GM19025 (cell line): Measurements from ENCODE around the gene P2RY11.

Experiments used
- ATAC-seq: cut with Tn5 transposase; IDR thresholded peaks from one replicate; pipeline ENCODE4 v1.9.1; 2021; ENCODE audit warnings: mild to moderate bottlenecking, low read depth, moderate library complexity; ENCODE audit not compliant: unreplicated experiment

Gene P2RY11

DNA sequence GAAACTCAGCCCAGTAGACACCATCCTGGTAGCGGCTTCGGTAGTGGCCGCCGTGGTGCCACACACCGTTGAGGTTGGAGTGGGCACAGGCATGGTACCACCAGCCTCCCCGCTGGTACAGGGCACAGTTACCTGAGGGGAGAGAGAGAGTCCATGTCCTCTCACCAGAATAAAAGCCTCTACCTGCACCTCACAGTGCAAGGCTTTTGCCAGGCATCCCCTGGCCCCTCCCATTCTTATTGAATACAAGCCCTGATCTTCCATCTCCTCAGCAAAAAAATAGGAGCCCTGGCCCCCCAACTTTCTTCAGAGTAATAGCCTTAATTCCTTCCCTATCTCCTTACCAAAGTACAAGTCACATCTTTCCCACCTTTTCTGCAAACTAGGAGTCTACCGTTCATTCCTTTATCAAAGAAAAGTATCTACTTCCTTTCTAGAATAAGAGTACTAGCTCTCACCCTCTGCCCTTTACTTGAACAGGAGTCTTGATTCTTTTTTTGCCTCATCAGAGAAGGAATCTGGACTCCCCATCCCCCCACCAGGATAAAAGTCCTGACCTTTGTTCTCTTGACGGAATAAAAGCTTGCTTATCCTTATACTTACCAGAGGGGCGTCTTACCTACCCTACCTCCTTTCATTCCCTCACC, 18.7 kb upstream of the P2RY11 start:
- ATAC-seq, result no peak

DNA sequence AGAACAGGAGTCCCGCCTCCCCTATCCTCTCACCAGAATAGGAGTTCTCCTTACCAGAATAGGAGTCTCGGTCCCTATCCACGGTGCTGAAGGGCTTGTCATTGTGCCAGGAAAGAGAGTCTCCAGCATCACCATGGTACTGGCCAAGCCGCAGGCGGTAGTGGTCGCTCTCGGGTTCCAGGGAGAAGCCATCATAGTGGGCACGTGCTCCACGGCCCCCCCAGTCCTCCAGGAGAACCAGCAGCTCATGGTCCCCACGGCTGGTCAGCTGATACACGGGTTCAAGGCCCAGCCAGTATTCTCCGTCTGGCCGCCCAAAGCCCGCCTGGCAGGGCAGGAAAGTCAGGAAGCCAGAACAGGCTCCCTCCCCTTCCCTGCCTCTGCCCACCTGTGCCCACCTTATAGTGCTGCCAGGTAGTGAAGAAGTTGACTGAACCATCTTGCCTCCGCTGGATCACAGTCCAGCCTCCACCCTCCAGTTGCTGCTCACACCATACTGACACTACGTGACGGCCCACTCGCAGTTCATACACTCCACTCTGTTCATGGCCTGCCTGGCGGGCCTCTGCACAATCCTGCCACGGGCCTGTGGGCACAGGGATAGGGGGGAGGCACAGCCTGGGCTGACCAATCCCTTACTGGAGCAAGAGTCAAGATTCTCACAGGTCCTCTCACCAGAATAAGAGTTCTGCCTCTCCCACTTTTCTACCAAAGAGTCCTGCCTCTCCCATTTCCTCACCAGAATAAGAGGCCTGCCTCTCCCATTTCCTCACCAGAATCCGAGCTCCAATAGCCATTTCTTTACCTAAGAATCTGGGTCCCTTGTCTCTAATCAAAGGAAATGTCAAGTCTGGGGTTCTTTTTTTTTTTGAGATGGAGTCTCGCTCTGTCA, 18.0 kb upstream of the P2RY11 start:
- no peak for ATAC-seq

DNA sequence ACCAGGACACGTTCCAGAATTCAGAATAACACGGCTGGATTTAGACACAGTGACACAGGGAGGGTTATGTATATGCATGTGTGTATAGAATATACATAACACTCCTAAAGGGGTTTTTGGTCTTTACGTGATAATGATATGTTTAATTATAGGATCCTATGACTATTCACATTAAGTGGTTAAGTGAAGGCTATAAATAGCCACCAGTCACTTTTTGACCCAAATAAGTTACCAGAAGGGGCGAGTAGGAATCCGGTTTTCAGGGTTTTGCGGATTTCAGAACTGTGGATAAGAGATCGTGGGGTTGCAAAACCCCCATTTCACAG, 15.9 kb upstream of the P2RY11 start:
- no peak for ATAC-seq

DNA sequence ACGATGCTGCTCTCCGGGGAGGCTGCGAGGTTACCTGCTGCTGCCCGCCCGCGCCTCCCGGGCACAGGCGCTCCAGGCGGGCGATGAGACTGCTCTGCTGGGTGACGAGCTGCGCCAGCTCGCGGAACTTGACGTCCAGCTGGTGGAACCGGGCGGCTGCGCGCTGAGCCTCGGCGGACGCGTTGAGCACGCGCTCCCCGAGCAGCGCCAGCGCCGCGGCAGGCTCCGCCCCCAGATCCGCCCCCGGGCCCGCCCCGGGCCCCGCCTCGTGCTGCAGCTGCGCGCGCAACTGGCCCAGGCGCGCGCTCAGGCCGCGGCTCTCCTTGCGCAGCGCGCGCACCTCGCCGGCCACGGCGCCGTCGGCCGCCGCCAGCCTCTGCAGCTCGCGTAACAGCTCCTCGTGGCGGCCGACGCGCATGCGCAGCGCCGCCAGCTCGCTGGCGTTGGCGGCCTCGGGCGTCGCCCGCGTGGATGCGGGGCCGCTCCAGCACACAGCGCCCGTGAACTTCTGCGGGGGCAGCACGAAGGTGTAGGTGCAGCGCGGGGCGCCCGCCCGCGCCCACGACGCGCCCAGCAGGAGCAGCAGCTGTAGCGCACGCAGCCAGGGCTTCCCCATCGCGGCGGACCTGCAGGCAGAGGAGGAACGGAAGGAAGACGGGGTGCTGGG, 15.4 kb upstream of the P2RY11 start:
- peak; percentile 83 for ATAC-seq

DNA sequence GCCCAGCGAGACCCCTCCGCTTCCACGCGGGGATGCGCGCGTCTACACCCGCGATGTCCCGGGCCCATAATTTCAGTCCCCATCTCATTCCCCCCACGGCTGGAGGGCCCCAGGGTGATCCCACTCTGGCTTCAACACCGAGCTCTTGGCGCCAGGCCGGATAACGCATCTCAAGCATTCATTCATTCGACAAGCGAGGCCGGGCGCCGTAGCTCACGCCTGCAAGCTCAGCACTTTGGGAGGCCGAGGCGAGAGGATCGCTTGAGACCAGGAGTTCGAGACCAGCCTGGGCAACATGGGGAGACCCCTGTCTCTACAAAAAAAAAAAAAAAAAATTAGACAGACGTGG, 14.9 kb upstream of the P2RY11 start:
- ATAC-seq, result no peak

DNA sequence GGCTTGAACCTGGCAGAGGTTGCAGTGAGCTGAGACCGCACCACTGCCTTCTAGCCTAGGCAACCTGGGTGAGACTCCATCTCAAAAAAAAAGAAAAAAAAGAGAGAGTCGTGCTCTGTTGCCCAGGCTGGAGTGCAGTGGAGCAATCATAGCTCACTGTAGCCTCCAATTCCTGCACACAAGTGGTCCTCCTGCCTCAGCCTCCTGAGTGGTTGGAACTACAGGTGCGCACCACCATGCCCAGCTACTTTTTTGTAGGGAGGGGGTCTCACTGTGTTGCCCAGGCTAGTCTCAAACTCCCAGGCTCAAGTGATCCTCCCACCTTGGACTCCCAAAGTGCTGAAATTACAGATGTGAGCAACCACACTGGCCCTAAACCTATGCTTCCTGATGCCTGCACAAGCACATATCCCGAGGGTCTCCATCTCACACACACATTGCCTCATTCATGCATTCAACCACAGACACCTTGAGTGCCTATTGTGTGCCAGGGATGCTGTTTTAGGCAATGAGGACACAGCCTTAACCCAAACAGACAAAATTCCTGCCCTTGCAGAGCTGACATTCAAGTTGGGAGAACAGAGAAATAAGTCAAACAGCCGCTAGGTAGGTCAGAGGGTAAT, 11.2 kb upstream of the P2RY11 start:
- no peak for ATAC-seq

DNA sequence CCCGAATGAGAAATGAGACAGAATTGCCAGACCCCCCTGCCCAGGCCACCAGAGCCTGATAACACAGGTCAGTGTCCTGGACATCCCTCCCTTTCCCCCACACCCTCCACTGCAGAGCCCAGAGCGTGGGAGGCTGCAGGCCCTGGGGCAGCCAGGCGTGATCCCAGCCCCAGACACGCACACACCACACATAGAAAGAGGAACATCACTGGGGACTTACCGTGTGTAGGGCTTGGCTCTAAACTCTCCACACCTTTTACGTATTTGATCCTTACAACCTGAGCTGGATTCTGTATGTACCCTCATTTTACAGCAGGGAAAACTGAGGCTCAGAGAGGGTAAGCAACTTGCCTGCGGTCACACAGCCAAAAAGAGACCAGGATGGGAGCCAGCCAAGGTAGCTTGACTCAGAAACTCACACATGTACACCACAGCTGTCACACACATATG, 8.7 kb upstream of the P2RY11 start:
- no peak for ATAC-seq

DNA sequence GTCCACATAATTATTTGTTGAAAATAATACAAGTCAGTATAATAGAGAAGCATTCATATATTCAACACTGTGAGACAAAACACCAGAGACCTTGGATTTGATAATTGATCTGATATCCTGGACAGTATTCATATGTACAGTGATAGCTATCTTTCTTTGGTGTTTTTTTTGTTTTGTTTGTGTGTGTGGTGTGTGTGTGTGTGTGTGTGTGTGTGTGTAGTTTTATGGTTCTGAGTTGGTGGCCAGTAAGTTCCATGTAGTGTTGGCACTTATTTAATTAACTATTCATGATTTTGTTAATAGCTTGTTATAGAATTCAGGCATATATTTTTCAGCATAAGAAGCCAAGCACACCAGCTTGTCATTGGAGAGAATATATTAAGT, 7.4 kb upstream of the P2RY11 start:
- no peak for ATAC-seq

DNA sequence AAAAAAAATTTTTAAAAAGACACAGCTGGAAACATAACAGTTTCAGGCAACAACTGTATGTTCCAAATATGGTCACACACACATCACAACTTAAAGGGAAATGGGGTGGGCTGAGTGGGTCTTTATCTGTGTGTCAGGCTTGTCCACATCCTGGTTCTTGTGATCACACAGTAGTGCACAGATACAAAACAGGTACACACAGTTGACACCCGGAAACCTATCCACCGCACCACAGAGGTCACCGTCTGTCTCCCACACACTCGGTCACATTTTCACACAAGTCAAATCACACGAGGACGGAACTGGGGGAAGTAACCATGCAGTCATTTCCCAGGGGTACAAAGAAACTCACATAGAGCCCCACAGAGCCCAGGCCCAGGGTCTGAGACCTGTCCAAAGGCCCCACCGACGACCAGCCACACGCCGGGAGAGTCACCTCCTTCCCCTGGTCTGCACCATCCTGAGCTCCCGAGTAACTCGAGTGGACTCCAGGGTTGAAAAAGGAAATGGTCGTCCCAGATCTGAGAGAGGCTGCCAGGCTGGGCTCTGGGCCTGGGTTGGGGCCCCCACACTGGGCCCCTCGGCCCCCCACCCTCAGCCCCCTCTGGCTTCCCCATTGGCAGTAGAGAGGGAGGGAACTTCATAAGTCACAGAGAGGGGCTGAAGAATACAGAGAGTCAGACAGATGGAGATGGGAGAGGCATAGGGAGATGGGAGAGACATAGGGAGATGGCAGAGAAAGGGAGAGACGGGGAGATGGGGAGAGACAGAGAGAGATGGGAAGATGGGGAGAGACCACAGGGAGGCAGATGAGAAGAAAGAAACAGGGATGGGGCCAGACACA, 6.6 kb upstream of the P2RY11 start:
- peak; percentile 34 for ATAC-seq

DNA sequence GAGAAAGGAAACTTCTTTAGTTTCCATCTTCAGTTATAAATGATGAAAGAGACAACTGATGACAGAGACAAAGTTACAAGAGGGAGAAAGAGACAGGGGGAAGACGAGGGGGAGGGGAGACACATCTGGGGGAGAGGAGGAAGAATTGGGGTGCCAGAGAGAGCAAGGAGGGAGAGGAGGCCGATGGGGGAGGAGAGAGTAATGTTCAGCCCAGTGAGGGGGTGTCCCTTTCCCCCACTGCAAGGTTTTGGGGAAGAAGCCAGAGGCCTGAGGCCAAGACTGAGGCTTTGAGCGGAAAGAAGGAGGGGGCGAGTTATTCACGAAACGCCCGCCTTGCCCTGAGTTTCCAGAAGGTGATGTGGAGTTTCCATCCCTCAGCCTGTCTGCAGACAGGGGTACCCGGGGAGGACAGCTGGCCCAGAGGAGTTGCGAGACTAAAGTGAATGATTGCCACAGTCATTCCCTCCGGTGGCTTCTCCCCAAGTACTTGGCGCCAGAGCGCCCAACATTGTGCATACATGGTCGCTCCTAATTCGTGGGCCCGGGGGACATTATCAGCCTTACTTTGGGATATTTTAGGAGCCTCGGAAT, 5.9 kb upstream of the P2RY11 start:
- no peak for ATAC-seq

DNA sequence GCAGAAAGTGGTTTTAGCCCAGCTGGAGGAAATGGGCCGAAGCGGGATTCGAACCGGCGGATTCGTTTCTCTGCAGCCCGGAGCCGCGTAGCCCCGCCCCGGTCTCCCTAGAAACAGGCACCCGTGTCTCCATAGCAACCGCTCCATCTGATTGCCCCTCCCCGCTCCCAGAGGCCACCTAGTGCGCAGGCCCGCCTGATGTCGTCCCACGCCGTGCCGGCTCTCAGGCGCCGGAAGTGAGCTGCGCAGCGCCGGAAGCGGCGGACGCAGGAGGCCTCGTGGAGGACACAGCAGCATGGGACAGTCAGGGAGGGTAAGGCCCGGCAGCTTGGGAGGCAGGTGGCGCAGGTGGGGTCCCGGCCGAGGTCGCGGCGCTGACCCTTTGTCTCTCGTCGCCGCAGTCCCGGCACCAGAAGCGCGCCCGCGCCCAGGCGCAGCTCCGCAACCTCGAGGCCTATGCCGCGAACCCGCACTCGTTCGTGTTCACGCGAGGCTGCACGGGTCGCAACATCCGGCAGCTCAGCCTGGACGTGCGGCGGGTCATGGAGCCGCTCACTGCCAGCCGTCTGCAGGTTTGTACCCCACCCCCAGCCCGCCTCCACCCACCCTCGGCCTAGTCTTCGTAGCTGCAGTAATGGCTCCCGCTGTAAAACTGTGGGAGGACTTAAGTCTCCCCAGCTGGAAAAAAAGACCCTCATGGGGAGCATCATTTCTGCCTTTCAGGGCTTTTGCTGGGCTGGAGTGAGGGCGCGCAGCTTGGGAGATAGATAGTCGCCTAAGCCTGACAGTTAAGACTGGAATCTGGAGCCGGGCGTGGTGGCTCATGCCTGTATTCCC, 5.2 kb upstream of the P2RY11 start, which contains the start of gene PPAN:
PPAN (plus strand) TSS at position 263 of the 837 bp plus-strand sequence; CDS start at position 296, 33 bp downstream.
- ATAC-seq, result peak; percentile 41

DNA sequence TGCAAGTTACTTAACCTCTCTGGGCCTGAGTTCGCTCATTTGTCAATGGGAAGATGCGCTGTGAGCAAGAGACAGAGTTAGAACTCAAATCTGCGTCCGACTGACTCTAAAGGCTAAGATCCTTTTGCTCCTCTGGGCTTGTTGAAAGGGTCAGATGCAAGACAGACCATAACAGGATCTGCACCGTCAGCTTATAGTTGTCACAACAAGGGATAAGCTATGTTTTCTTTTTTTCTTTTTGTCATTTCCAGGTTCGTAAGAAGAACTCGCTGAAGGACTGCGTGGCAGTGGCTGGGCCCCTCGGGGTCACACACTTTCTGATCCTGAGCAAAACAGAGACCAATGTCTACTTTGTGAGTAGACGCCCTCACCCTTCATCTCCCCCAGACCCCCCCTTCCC, 4.2 kb upstream of the P2RY11 start:
- ATAC-seq, result no peak

DNA sequence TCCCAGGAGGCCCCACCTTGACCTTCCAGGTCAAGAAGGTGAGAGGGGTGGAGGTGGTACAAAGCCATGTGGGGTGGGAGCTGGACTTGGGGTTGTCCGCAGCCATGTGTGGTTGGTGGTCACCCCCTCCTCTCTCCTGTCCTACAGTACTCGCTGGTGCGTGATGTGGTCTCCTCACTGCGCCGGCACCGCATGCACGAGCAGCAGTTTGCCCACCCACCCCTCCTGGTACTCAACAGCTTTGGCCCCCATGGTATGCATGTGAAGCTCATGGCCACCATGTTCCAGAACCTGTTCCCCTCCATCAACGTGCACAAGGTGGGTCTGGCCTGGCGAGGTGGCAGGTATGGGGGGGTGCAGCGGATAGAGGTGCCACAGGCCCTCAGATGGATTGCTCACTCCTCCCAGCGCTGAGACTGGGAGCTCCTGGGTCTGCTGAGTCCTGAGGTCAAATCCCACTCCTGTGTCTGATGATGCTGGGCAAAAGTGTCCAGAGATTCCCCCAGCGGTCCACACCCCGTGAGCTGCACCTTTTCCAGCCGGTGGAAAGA, 3.6 kb upstream of the P2RY11 start:
- no peak for ATAC-seq

DNA sequence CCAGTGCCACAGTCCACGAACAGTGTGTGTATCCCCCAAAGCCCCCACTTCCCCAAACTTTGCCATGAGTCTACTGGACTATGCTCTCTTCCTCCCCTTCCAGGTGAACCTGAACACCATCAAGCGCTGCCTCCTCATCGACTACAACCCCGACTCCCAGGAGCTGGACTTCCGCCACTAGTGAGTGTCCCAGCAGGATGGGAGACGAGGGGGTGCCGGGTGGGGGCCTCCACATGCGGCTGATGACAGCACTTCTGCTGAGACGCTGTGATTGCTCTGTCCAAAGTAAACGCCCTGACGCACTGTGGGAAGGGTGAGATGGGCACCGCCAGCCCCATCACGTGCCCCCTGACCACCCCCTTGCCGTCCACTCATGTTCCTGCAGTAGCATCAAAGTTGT, 2.0 kb upstream of the P2RY11 start:
- no peak for ATAC-seq

DNA sequence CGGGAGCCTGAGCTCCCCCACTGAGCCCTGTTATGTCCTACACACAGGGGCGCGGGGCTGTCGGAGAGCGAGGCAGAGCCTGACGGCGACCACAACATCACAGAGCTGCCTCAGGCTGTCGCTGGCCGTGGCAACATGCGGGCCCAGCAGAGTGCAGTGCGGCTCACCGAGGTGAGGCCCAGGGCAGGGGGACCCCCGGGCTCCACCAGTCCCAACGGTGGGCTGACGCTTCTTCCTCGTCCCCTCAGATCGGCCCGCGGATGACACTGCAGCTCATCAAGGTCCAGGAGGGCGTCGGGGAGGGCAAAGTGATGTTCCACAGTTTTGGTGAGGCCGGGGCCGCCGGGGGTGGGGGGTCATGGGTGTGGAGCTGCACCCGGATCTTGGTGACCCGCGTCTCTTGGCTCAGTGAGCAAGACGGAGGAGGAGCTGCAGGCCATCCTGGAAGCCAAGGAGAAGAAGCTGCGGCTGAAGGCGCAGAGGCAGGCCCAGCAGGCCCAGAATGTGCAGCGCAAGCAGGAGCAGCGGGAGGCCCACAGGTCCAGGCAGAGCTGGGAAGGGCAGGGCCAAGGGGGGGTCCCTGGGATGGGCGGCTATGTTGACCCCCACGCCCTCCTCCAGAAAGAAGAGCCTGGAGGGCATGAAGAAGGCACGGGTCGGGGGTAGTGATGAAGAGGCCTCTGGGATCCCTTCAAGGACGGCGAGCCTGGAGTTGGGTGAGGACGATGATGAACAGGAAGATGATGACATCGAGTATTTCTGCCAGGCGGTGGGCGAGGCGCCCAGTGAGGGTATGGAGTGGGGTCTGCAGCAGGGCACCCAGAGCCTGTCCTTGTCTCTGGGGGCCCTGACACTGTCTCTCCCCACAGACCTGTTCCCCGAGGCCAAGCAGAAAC, 1.2 kb upstream of the P2RY11 start:
- no peak for ATAC-seq

DNA sequence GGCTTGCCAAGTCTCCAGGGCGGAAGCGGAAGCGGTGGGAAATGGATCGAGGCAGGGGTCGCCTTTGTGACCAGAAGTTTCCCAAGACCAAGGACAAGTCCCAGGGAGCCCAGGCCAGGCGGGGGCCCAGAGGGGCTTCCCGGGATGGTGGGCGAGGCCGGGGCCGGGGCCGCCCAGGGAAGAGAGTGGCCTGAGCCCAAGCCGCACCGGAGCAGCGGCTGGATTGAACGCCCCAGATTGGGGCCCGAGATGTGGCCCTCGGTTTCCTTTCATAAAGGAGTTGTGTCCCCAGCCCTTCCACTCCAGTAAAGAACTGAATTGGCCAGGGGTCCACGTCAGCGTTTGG, 548 bp upstream of the P2RY11 start:
- ATAC-seq, result no peak

DNA sequence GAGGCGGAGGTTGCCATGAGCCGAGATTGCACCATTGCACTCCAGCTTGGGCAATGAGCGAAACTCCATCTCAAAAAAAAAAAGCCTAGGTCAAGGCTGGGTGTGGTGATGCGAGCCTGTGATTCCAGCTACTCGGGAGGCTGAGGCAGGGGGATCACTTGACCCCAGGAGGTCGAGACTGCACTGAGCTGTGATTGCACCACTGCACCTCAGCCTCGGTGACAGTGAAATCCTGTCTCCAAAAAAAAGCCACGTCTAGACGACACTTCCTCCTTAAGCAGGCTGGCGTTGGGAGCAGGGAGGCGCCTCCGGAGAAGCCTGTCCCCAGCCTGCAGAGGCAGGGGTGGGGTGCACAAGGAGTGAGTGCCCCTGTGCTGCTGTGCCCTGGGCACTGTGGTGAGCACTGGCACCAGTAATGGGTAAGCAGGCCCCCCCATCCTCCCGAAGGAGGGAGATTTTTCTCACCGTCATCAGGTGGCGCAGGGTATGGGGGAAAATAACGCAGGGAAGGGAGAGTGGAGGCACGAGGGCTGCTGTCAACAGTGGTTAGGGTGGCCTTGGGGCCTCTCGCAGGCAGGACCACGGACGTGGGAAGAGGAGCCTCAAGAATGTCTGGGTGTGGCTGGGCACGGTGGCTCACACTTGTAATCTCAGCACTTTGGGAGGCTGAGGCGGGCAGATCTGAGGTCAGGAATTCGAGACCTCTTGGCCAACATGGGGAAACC, 706 bp downstream of the P2RY11 start:
- no peak for ATAC-seq
